Astrocyte (in vitro differentiated cells and primary cell): ENCODE measurements around the gene HLF. TPM values are rescaled to one million over a fixed set of nuclear protein-coding genes. Genes with fewer than 3 reads are reported as not detected.

Source experiments
- DNase-seq: peaks from one replicate; pipeline ENCODE4 v3.0.0-alpha.2; 2010; ENCODE audit warnings: low read depth
- FAIRE-seq: peaks from 2 replicates; lab custom pipeline; 2011; peaks lifted over from hg19 to GRCh38; lab: Jason Lieb, UNC
- H2AFZ ChIP-seq: 2 replicates; pipeline ENCODE4 v1.6.0; 2012; ENCODE audit warnings: low read depth, low read length, inconsistent platforms
- H3K27ac ChIP-seq: 2 replicates; pipeline ENCODE4 v1.5.1; 2011; ENCODE audit warnings: low read depth, low read length, inconsistent platforms
- H3K27me3 ChIP-seq: 2 replicates; pipeline ENCODE4 v1.6.0; 2011; ENCODE audit warnings: low read length, inconsistent platforms; ENCODE audit not compliant: insufficient read depth
- H3K36me3 ChIP-seq: 2 replicates; pipeline ENCODE4 v1.5.1; 2011; ENCODE audit warnings: low read length, inconsistent platforms; ENCODE audit not compliant: insufficient read depth
- H3K4me1 ChIP-seq: 2 replicates; pipeline ENCODE4 v1.5.1; 2011; ENCODE audit warnings: low read length, inconsistent platforms; ENCODE audit not compliant: insufficient read depth
- H3K4me2 ChIP-seq: 2 replicates; pipeline ENCODE4 v1.6.0; 2012; ENCODE audit warnings: low read length, inconsistent platforms
- H3K4me3 ChIP-seq: 2 replicates; pipeline ENCODE4 v1.5.1; 2011; ENCODE audit warnings: low read depth, mild to moderate bottlenecking, low read length, inconsistent platforms; ENCODE audit not compliant: insufficient read depth
- H3K79me2 ChIP-seq: 2 replicates; pipeline ENCODE4 v1.6.0; 2012; ENCODE audit warnings: mild to moderate bottlenecking, low read length, inconsistent platforms; ENCODE audit not compliant: insufficient read depth
- H3K9ac ChIP-seq: 2 replicates; pipeline ENCODE4 v1.6.0; 2012; ENCODE audit warnings: mild to moderate bottlenecking, low read length, inconsistent platforms
- H3K9me3 ChIP-seq: 2 replicates; pipeline ENCODE4 v1.5.1; 2012; ENCODE audit warnings: low read depth, mild to moderate bottlenecking, low read length, inconsistent platforms; ENCODE audit not compliant: insufficient read depth
- H4K20me1 ChIP-seq: 2 replicates; pipeline ENCODE4 v1.6.0; 2012; ENCODE audit warnings: low read length, inconsistent platforms; ENCODE audit not compliant: insufficient read depth
- H3K27ac Mint-ChIP-seq: one replicate; pipeline ENCODE4 v1.8.0; 2021; ENCODE audit warnings: mild to moderate bottlenecking, mixed read lengths; ENCODE audit not compliant: unreplicated experiment
- H3K27me3 Mint-ChIP-seq: one replicate; pipeline ENCODE4 v1.8.0; 2021; ENCODE audit warnings: low read depth, mixed read lengths; ENCODE audit not compliant: unreplicated experiment
- H3K36me3 Mint-ChIP-seq: one replicate; pipeline ENCODE4 v1.8.0; 2021; ENCODE audit warnings: low read depth, mixed read lengths; ENCODE audit not compliant: unreplicated experiment
- H3K4me1 Mint-ChIP-seq: one replicate; pipeline ENCODE4 v1.8.0; 2021; ENCODE audit warnings: low read depth, mixed read lengths; ENCODE audit not compliant: unreplicated experiment
- H3K4me3 Mint-ChIP-seq: one replicate; pipeline ENCODE4 v1.8.0; 2021; ENCODE audit warnings: mild to moderate bottlenecking, moderate library complexity, mixed read lengths; ENCODE audit not compliant: unreplicated experiment
- H3K9me3 Mint-ChIP-seq: one replicate; pipeline ENCODE4 v1.8.0; 2021; ENCODE audit warnings: mild to moderate bottlenecking, mixed read lengths; ENCODE audit not compliant: unreplicated experiment
- CTCF ChIP-seq: IDR thresholded peaks from 2 replicates; pipeline ENCODE4 v1.5.1; 2011; ENCODE audit warnings: low read depth, mild to moderate bottlenecking, inconsistent platforms, low read length, moderate library complexity; ENCODE audit not compliant: insufficient read depth
- EZH2 ChIP-seq: IDR thresholded peaks from 2 replicates; pipeline ENCODE4 v1.6.1; 2012; ENCODE audit warnings: mild to moderate bottlenecking, low read length, inconsistent platforms; ENCODE audit not compliant: insufficient read depth
- total RNA-seq: library from RNA; stranded (reverse); gene quantifications from 2 replicates; pipeline ENCODE4 v1.2.1, GENCODE V29; 2021

Gene HLF
- total RNA-seq, 1 donor from 2014 or later: not detected

- H3K4me3 Mint-ChIP-seq: no peak overlapping the region
- no peak overlapping the region for H3K27ac Mint-ChIP-seq
- TF ChIP-seq EZH2 (no peak), CTCF (no peak)
- H2AFZ ChIP-seq: no peak overlapping the region
- no peaks in the 10 kb centered on the region for H4K20me1 ChIP-seq
- no peak for FAIRE-seq
- no peaks in the 10 kb centered on the region for H3K79me2 ChIP-seq
- no peaks in the 10 kb centered on the region for H3K9me3 Mint-ChIP-seq
- no peaks in the 10 kb centered on the region for H3K9me3 ChIP-seq
- H3K4me1 ChIP-seq: no peaks in the 10 kb centered on the region
- no peaks in the 10 kb centered on the region for H3K27me3 ChIP-seq
- H3K27me3 Mint-ChIP-seq: peaks cover 7% of the 10 kb centered on the region
- H3K4me2 ChIP-seq: no peak overlapping the region
- no peak overlapping the region for H3K4me3 ChIP-seq
- no peaks in the 10 kb centered on the region for H3K36me3 ChIP-seq
- no peak overlapping the region for H3K9ac ChIP-seq
- no peaks in the 10 kb centered on the region for H3K4me1 Mint-ChIP-seq
- no peaks in the 10 kb centered on the region for H3K36me3 Mint-ChIP-seq
- DNase-seq: no peak
- no peak overlapping the region for H3K27ac ChIP-seq
Observed at GRCh38 chr17:55322453-55322985, 57.8 kb downstream of the HLF start.

GRCh38 chr17:55323518-55324295, 58.9 kb downstream of the HLF start:
- Histone ChIP-seq H3K9ac (no peak overlapping the region), H3K4me1 (no peaks in the 10 kb centered on the region), H3K4me3 (no peak overlapping the region), H2AFZ (no peak overlapping the region), H3K4me2 (no peak overlapping the region), H3K27ac (no peak overlapping the region), H3K9me3 (no peaks in the 10 kb centered on the region), H3K36me3 (no peaks in the 10 kb centered on the region), H3K79me2 (no peaks in the 10 kb centered on the region), H4K20me1 (no peaks in the 10 kb centered on the region), H3K27me3 (no peaks in the 10 kb centered on the region)
- Mint-ChIP-seq H3K27me3 (peaks cover 7% of the 10 kb centered on the region), H3K9me3 (no peaks in the 10 kb centered on the region), H3K36me3 (no peaks in the 10 kb centered on the region), H3K4me1 (no peaks in the 10 kb centered on the region), H3K27ac (no peak overlapping the region), H3K4me3 (no peak overlapping the region)
- TF ChIP-seq CTCF: no peak
- TF ChIP-seq EZH2: no peak
- DNase-seq: no peak
- FAIRE-seq: no peak
